H1 (cell line): Measurements from ENCODE around the gene RAPGEF1. TPM values are rescaled to one million over a fixed set of nuclear protein-coding genes. Genes with fewer than 3 reads are reported as not detected.

Experiments used
- CTCF ChIA-PET: fragments of 300-600 bp; sonication (Branson Sonifier 250); formaldehyde crosslinking; loops from one replicate; lab custom pipeline; 2021; ENCODE audit not compliant: partially characterized antibody; lab: Charles Lee
- POLR2A ChIA-PET: fragments of 300-600 bp; sonication (Branson Sonifier 250); formaldehyde crosslinking; loops from one replicate; lab custom pipeline; 2021; ENCODE audit warnings: inconsistent platforms; ENCODE audit not compliant: partially characterized antibody; lab: Charles Lee
- DNase-seq, 2 experiments: peaks; one replicate each; pipeline versions ENCODE4 v3.0.0 to v3.0.0-alpha.2; 2010 to 2022; ENCODE audit warnings: low spot score in 2 of 2, low read depth in 1 of 2, mixed read lengths in 1 of 2
- FAIRE-seq: peaks from 2 replicates; lab custom pipeline; 2011; peaks lifted over from hg19 to GRCh38; lab: Jason Lieb, UNC
- H2AFZ ChIP-seq: 2 replicates; pipeline ENCODE4 v1.8.1; 2012; ENCODE audit warnings: low read length, inconsistent platforms
- H2AK5ac ChIP-seq: 2 replicates; pipeline ENCODE4 v1.6.1; 2013; ENCODE audit warnings: low read depth, low read length
- H2BK120ac ChIP-seq: replicated peaks from 2 replicates; pipeline ENCODE3; 2013; ENCODE audit warnings: low read depth, low read length, inconsistent platforms
- H2BK12ac ChIP-seq: 2 replicates; pipeline ENCODE4 v1.6.1; 2013; ENCODE audit warnings: low read depth, low read length
- H2BK15ac ChIP-seq: 2 replicates; pipeline ENCODE4 v1.6.1; 2013; ENCODE audit warnings: low read length
- H2BK20ac ChIP-seq: 2 replicates; pipeline ENCODE4 v1.6.1; 2013; ENCODE audit warnings: low read length
- H2BK5ac ChIP-seq: 2 replicates; pipeline ENCODE4 v1.6.1; 2013; ENCODE audit warnings: low read depth, low read length
- H3K14ac ChIP-seq: 2 replicates; pipeline ENCODE4 v1.6.1; 2013; ENCODE audit warnings: inconsistent platforms; ENCODE audit not compliant: insufficient read length
- H3K18ac ChIP-seq: 2 replicates; pipeline ENCODE4 v1.6.1; 2013; ENCODE audit warnings: low read length; ENCODE audit errors: extremely low read depth
- H3K23ac ChIP-seq: 2 replicates; pipeline ENCODE4 v1.6.1; 2013; ENCODE audit warnings: inconsistent platforms; ENCODE audit not compliant: insufficient read length
- H3K23me2 ChIP-seq: 2 replicates; pipeline ENCODE4 v1.6.1; 2013; ENCODE audit warnings: low read depth, low read length
- H3K27ac ChIP-seq: 2 replicates; pipeline ENCODE4 v1.6.1; 2011; ENCODE audit warnings: low read depth, low read length, inconsistent platforms
- H3K27me3 ChIP-seq, 4 experiments: replicated peaks in 1 of 4; 1 replicate in 1 of 4; 2 replicates in 3 of 4; pipeline versions ENCODE4 v1.6.1 to v1.8.1; 2011 to 2013; ENCODE audit warnings: low read length in 3 of 4, mild to moderate bottlenecking in 3 of 4, inconsistent platforms in 2 of 4, mixed read lengths in 2 of 4, moderate library complexity in 1 of 4; ENCODE audit not compliant: control insufficient read depth in 3 of 4, insufficient read depth in 3 of 4; ENCODE audit errors: extremely low read depth in 1 of 4
- H3K36me3 ChIP-seq, 4 experiments: 2 replicates each; pipeline versions ENCODE4 v1.6.1 to v1.8.1; 2011 to 2013; ENCODE audit warnings: mild to moderate bottlenecking in 4 of 4, low read length in 3 of 4, moderate library complexity in 2 of 4, control low read depth in 1 of 4, inconsistent platforms in 1 of 4; ENCODE audit not compliant: insufficient read depth in 4 of 4, control insufficient read depth in 2 of 4
- H3K4ac ChIP-seq: replicated peaks from 2 replicates; pipeline ENCODE3; 2013; ENCODE audit warnings: low read length, low read depth, mixed read lengths, inconsistent platforms; ENCODE audit not compliant: insufficient read length
- H3K4me1 ChIP-seq, 4 experiments: replicated peaks in 1 of 4; 1 replicate in 1 of 4; 2 replicates in 3 of 4; pipeline versions ENCODE4 v1.6.1 to v1.8.1; 2011 to 2013; ENCODE audit warnings: low read length in 3 of 4, inconsistent platforms in 2 of 4, mixed read lengths in 1 of 4; ENCODE audit not compliant: insufficient read depth in 4 of 4, control insufficient read depth in 3 of 4
- H3K4me2 ChIP-seq, 2 experiments: 2 replicates each; pipeline versions ENCODE4 v1.6.1 to v1.8.1; 2011 to 2013; ENCODE audit warnings: low read depth in 2 of 2, low read length in 2 of 2, control low read depth in 1 of 2, inconsistent platforms in 1 of 2, mild to moderate bottlenecking in 1 of 2; ENCODE audit not compliant: insufficient read depth in 1 of 2
- H3K4me3 ChIP-seq, 4 experiments: fragments of 200-600, 300-600 bp in 1 of 4; sonication (generic), shearing (Covaris generic), sonication (Bioruptor Twin) in 1 of 4; 2 replicates each; pipeline versions ENCODE4 v1.5.1 to v1.8.1; 2011 to 2016; ENCODE audit warnings: low read length in 4 of 4, low read depth in 3 of 4, control low read depth in 2 of 4, inconsistent platforms in 2 of 4, mild to moderate bottlenecking in 2 of 4, mixed read lengths in 1 of 4, moderate library complexity in 1 of 4; ENCODE audit not compliant: insufficient read depth in 2 of 4; ENCODE audit errors: extremely low read depth in 1 of 4
- H3K56ac ChIP-seq: replicated peaks from 2 replicates; pipeline ENCODE3; 2013; ENCODE audit warnings: low read depth, mild to moderate bottlenecking, mixed read lengths, low read length, inconsistent platforms; ENCODE audit not compliant: insufficient read length
- H3K79me1 ChIP-seq: 2 replicates; pipeline ENCODE4 v1.6.1; 2013; ENCODE audit warnings: low read depth, low read length, control low read depth
- H3K79me2 ChIP-seq, 2 experiments: 2 replicates each; pipeline versions ENCODE4 v1.6.1 to v1.8.1; 2012 to 2013; ENCODE audit warnings: low read length in 2 of 2, mild to moderate bottlenecking in 2 of 2, inconsistent platforms in 1 of 2; ENCODE audit not compliant: insufficient read depth in 2 of 2, control insufficient read depth in 1 of 2
- H3K9ac ChIP-seq, 4 experiments: replicated peaks in 1 of 4; 1 replicate in 1 of 4; 2 replicates in 3 of 4; pipeline versions ENCODE4 v1.6.1 to v1.8.1; 2011 to 2013; ENCODE audit warnings: low read depth in 3 of 4, low read length in 3 of 4, control low read depth in 2 of 4, mild to moderate bottlenecking in 2 of 4, moderate library complexity in 2 of 4, inconsistent platforms in 1 of 4; ENCODE audit errors: extremely low read depth in 1 of 4
- H3K9me3 ChIP-seq, 2 experiments: 2 replicates each; pipeline versions ENCODE4 v1.6.1 to v1.8.1; 2012 to 2013; ENCODE audit warnings: mild to moderate bottlenecking in 2 of 2, moderate library complexity in 2 of 2, control low read depth in 1 of 2, inconsistent platforms in 1 of 2, low read depth in 1 of 2, low read length in 1 of 2, mixed read lengths in 1 of 2; ENCODE audit not compliant: insufficient read depth in 2 of 2
- H4K20me1 ChIP-seq, 2 experiments: replicated peaks in 1 of 2; 2 replicates each; pipeline versions ENCODE3 to v1.8.1; 2011 to 2013; ENCODE audit warnings: inconsistent platforms in 2 of 2, low read length in 2 of 2, mild to moderate bottlenecking in 1 of 2; ENCODE audit not compliant: insufficient read depth in 2 of 2, control insufficient read depth in 1 of 2
- H4K5ac ChIP-seq: 2 replicates; pipeline ENCODE4 v1.6.1; 2013; ENCODE audit warnings: low read length, low read depth, mixed read lengths, inconsistent platforms; ENCODE audit not compliant: insufficient read length
- H4K8ac ChIP-seq: 2 replicates; pipeline ENCODE4 v1.8.0; 2013; ENCODE audit warnings: mild to moderate bottlenecking, moderate library complexity, low read length, inconsistent platforms; ENCODE audit not compliant: insufficient read depth; ENCODE audit errors: extremely low read depth
- H4K91ac ChIP-seq: replicated peaks from 2 replicates; pipeline ENCODE3; 2013; ENCODE audit warnings: low read length, mixed read lengths, inconsistent platforms; ENCODE audit not compliant: insufficient read length
- ATF3 ChIP-seq: IDR thresholded peaks from 2 replicates; pipeline ENCODE4 v1.6.1; 2011; ENCODE audit warnings: low read depth, mild to moderate bottlenecking, low read length; ENCODE audit not compliant: insufficient read depth
- CHD2 ChIP-seq: IDR thresholded peaks from 2 replicates; pipeline ENCODE4 v1.6.1; 2012; ENCODE audit warnings: low read length, improper control_type of control experiment
- HDAC2 ChIP-seq, 2 experiments: fragments of 300-600 bp in 1 of 2; sonication (generic) in 1 of 2; IDR thresholded peaks; 2 replicates each; pipeline ENCODE4 v1.6.1; 2011 to 2012; ENCODE audit warnings: low read depth in 2 of 2, low read length in 2 of 2, mild to moderate bottlenecking in 2 of 2, moderate library complexity in 2 of 2, borderline replicate concordance in 1 of 2, inconsistent platforms in 1 of 2
- MAFK ChIP-seq: IDR thresholded peaks from 2 replicates; pipeline ENCODE4 v1.6.1; 2012; ENCODE audit warnings: low read depth, mild to moderate bottlenecking, improper control_type of control experiment, low read length
- POU5F1 ChIP-seq: IDR thresholded peaks from 2 replicates; pipeline ENCODE4 v1.6.1; 2011; ENCODE audit warnings: low read depth, mild to moderate bottlenecking, low read length, moderate library complexity
- RBBP5 ChIP-seq: IDR thresholded peaks from 2 replicates; pipeline ENCODE4 v1.7.1; 2012; ENCODE audit warnings: low read depth, mild to moderate bottlenecking, inconsistent platforms, low read length, moderate library complexity, borderline replicate concordance
- TBP ChIP-seq: IDR thresholded peaks from 2 replicates; pipeline ENCODE4 v1.6.1; 2011; ENCODE audit warnings: low read depth, low read length, improper control_type of control experiment
- YY1 ChIP-seq: IDR thresholded peaks from 2 replicates; pipeline ENCODE4 v1.6.1; 2011; ENCODE audit warnings: low read depth, mild to moderate bottlenecking, low read length
- ZNF274 ChIP-seq: IDR thresholded peaks from 2 replicates; pipeline ENCODE4 v1.7.0; 2012; ENCODE audit warnings: low read length, borderline replicate concordance; ENCODE audit errors: extremely low read depth
- WGBS, 2 experiments: shearing (Covaris generic) in 1 of 2; methylation state at CpG; one replicate each; pipeline versions ENCODE4 v1.1.6 to v1.1.7; 2013 to 2015; ENCODE audit warnings: low lambda C conversion rate in 2 of 2, mixed read lengths in 2 of 2, inconsistent platforms in 1 of 2, low coverage in 1 of 2, missing lambda C conversion rate in 1 of 2; ENCODE audit not compliant: insufficient replicate concordance in 2 of 2, insufficient coverage in 1 of 2, insufficient read length in 1 of 2; ENCODE audit errors: extremely low coverage in 1 of 2, missing lambda C conversion rate in 1 of 2; 5-methylcytosine and 5-hydroxymethylcytosine counted together
- polyA plus RNA-seq, 7 experiments: library from polyadenylated mRNA; depleted of rRNA in 3 of 7; stranded (reverse) in 5 of 7; unstranded in 2 of 7; fragments of >200 nt in 5 of 7; fragments of 200-250 nt in 2 of 7; gene quantifications; 1 replicate in 5 of 7; 2 replicates in 1 of 7; 4 replicates in 1 of 7; pipeline versions ENCODE4 v1.2.1 to v1.2.3, GENCODE V29; 2011 to 2013; ENCODE audit warnings: missing spikeins in 2 of 7, mixed read lengths in 2 of 7
- total RNA-seq: library from RNA; stranded (reverse); fragmentation: NEBNext Ultra II Directional; extraction: Animal tissue kit (Norgen Biotek cat#: 25700); gene quantifications from 2 replicates; pipeline ENCODE4 v1.2.1, GENCODE V29; 2021
- TF ChIP-seq, protein P1 (sequence below): IDR thresholded peaks from 2 replicates; pipeline ENCODE4 v1.6.1; 2012; ENCODE audit warnings: inconsistent platforms

The RAPGEF1 gene
- total and polyA plus RNA-seq, 2 of the 8 experiments (the other 6 are each of a cell fraction or from before 2014, with no cell fraction given) = 29.7 to 78.9 TPM

DNA sequence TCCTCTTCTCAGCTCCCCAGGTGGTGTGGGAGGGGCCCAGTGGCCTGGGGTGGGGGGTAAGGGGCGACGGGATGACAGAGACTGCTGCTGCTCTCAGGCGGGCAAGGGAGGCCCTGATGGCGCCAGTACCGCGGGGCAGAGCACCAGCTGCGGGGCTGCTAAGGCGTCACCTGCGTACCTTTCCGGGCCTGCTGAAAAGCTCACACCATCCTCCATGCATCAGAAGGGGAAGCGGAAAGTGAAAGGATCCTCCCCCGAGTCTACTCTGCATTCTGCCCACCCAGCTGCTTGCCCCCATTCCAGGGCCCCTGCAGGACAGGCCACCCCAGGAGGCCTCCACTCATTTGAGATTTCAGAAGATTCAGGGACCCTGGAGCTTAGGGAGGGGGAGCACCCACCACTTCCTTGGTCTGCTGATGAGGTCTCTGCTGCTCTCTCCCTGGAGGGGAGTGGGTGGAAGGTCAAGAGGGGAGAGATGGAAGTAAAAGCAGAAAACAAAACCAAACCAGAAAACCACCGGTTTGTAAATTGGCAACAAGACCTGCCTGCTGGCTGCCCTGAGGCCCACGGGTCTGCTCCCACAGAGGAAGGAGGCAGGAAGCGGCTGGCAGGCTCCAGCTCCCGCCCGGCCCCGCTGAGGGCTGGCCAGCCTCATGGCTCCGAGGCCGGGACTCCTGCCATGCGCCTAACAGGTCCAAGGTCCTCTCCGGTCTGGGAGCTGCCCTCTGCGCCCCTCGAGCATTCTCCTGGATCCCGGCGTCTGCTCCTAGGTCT, 161.0 kb downstream of the RAPGEF1 start:
- no peak overlapping the region for H3K27ac ChIP-seq
- no peaks in the 10 kb centered on the region for H3K79me1 ChIP-seq
- no peak overlapping the region for H3K56ac ChIP-seq
- no peaks in the 10 kb centered on the region for H3K79me2 ChIP-seq
- H2BK5ac ChIP-seq = no peak overlapping the region
- no peak overlapping the region for H4K8ac ChIP-seq
- H3K4me1 ChIP-seq = no peaks in the 10 kb centered on the region; a peak in 1 of 7 replicates
- no peaks in the 10 kb centered on the region for H3K27me3 ChIP-seq
- CTCF ChIA-PET = interaction anchor here (0.6 to 2.7 kb wide), 8 partner anchors 10 to 176 kb away, joined by 3 to 10 read pairs (median 3); no protein-coding TSS in a partner anchor
- H4K91ac ChIP-seq = no peak overlapping the region
- no peak overlapping the region for H3K4me3 ChIP-seq
- FAIRE-seq (no peak), DNase-seq (no peak)
- POLR2A ChIA-PET = no interaction called here
- WGBS, 2 experiments = 93% methylated on average over 20 of the region's 26 CpGs; no CpG with 5 or more reads in 1 of the 2 experiments
- no peak overlapping the region for H3K9ac ChIP-seq
- H3K4ac ChIP-seq = no peak overlapping the region
- H3K18ac ChIP-seq = no peak overlapping the region
- H2AK5ac ChIP-seq = no peak overlapping the region
- no peaks in the 10 kb centered on the region for H3K23me2 ChIP-seq
- H4K20me1 ChIP-seq = peaks cover 0 to 5% of the 10 kb centered on the region in 2 experiments
- H3K4me2 ChIP-seq = no peak overlapping the region
- H3K23ac ChIP-seq = no peak overlapping the region
- no peak overlapping the region for H2BK12ac ChIP-seq
- H2BK120ac ChIP-seq = no peak overlapping the region
- no peak overlapping the region for H4K5ac ChIP-seq
- H3K36me3 ChIP-seq = peaks cover 2 to 6% (median 3%) of the 10 kb centered on the region in 4 experiments; a peak in 5 of 8 replicates
- no peak overlapping the region for H3K14ac ChIP-seq
- no peak overlapping the region for H2AFZ ChIP-seq
- H2BK20ac ChIP-seq = no peak overlapping the region
- no peaks in the 10 kb centered on the region for H3K9me3 ChIP-seq
- no peak overlapping the region for H2BK15ac ChIP-seq
- TF ChIP-seq, protein P1, sequence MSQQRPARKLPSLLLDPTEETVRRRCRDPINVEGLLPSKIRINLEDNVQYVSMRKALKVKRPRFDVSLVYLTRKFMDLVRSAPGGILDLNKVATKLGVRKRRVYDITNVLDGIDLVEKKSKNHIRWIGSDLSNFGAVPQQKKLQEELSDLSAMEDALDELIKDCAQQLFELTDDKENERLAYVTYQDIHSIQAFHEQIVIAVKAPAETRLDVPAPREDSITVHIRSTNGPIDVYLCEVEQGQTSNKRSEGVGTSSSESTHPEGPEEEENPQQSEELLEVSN = no peak
- TF ChIP-seq TBP (no peak), POU5F1 (no peak), RBBP5 (no peak), CHD2 (no peak), ATF3 (no peak), MAFK (no peak), HDAC2 (IDR thresholded peaks at IDR 0.05; ENCODE audit: borderline replicate concordance in 1 of 2, low read depth in 2 of 2, low read length in 2 of 2) (no peak), ZNF274 (no peak), YY1 (no peak)
